ENCODE results near the gene MYOCOS.
"Not testable (repeated sequence)": the region's sequence is repeated elsewhere in the genome, so short reads cannot be mapped to it uniquely, and the experiment has no call there.

The MYOCOS gene, protein sequence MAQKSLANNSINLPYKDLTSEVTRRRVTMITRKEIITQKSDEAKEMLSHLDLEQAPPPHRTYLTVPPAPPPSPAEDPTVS

DNA sequence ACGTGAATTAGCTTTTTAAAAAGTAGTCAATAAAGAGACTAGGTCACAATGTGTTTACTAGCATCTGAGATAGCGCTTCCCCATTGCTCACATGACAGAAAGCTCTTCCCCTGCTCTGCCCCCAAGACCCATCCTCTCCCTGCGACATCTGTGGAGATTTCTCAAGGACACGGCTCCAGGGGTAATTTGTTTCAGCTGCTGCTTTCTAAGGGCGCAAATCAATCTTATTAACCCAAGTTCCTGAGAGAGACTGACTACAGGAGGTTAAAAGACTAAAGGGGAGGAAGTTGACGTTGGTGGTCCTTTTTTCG lies at the start of gene MYOCOS:
MYOCOS (plus strand) TSS at position 92 of the 311 bp plus-strand sequence. CDS start 1,641 bp downstream, outside the sequence.
- FAIRE-seq, result no peak

GRCh38 chr1:171576144-171576543 lies 45.9 kb upstream of the MYOCOS start:
- no peak for FAIRE-seq

- no peak for FAIRE-seq
Observed at GRCh38 chr1:171581226-171581625, 40.8 kb upstream of the MYOCOS start.

DNA sequence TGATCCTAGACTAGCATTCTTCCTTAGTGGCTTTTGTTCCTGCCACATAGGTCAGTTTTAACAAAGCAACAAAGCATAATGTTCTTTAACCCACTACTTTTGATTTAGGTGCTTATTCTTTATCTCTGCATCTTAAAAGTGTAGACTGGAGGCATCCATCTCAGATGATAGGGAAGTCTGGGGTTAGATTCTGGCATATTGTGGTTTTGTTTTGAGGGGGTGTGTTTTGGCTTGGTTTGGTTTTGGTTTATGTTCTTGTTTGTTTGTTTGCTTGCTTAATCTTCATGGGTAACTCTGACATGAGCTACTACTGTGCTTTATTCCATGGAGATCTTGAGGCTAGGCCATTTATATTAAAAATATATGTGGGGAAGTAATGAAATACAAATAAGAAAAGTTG lies 40.3 kb upstream of the MYOCOS start:
- no peak for FAIRE-seq

DNA sequence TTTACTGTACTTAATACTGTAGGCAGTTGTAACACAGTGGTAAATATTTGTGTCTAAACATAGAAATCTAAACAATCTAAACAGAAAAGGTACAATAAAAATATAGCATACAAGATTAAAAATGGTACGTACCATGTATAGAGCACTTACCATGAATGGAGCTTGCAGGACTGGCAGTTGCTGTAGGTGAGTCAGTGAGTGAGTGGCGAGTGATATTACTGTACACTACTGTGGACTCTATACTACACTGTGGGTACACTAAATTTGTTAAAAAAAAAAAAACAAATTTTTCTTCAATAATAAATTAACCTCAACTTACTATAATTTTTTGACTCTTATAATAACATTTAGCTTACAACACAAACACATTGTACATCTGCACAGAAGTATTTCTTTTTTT lies 39.5 kb upstream of the MYOCOS start:
- FAIRE-seq, result no peak

DNA sequence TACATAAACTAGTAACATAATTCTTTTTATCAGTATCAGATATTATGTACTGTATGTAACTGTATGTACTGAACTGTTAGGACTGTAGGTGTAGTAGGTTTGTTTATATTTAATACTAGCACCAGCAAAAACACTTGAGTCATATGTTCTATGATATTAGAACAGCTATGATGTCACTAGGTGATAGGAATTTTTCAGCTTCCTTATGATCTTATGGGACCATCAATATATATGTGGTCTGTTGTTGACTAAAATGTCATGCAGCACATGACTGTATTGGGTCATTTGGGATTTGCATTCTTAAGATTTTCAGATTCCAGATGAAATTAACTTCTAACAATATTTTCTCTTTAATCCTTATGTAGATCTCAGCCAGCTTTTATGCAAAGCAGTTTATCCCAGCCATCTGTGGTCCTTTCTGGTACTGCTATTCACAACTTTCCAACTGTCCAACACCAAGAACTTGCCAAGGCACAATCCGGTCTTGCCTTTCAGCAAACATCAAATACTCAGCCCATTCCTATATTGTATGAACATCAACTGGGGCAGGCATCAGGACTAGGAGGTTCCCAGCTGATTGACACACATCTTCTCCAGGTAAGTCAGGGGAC lies 38.3 kb upstream of the MYOCOS start:
- FAIRE-seq, result no peak

DNA sequence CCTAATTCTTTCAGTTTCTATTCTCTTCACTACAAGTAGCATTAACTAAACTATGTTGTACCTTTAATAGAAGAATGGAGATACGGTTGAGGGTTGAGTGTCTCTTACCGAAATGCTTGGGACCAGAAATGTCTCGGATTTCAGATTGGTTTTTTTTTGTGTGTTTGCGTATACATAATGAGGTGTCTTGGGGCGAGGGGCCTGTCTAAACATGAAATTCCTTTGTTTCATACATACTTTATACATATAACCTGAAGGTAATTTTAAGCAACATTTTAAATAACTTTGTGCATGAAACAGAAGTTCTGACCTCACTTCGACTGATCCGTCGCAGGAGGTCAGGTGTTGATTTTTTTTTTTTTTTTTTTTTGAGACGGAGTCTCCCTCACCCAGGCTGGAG lies 36.3 kb upstream of the MYOCOS start:
- no peak for FAIRE-seq

GRCh38 chr1:171588230-171588629 lies 33.8 kb upstream of the MYOCOS start:
- FAIRE-seq, result no peak

DNA sequence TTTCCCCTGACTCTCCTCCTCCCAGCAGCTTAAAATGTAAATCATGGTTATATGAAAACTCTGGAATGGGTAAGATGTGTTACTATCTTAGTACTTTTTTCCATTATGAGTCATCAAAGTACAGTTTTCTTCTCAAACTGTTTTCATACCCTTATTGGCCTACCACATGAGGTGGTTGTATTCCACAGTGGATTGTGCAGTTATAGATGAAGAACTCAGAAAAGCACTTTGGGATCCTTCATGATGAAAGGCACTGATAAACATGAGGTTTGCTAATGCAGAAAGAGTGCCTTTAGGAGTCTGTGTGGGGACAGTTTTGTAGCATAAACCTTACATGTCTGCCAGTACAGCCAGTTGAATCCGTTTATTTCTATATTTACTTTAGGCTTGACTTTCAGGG lies 32.0 kb upstream of the MYOCOS start:
- FAIRE-seq, result no peak

DNA sequence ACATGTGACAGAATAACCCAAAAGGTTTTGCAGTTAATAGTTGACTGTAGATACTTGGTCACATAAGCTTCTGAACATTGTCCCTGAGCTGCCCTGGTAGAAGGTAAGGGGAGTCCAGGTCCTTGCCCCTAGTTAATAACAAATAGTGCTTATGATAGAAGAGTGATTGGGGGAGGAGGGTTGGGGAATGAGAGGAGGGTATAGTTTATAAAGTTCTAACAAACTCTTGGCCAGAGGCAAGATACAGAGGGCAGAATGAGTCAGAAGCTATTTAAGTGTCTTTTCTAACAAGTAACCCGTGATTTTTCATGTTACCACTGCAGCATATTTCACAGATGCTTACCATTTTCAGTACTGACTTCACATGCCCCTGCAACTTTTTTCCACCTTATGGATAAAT lies 26.7 kb upstream of the MYOCOS start:
- no peak for FAIRE-seq

DNA sequence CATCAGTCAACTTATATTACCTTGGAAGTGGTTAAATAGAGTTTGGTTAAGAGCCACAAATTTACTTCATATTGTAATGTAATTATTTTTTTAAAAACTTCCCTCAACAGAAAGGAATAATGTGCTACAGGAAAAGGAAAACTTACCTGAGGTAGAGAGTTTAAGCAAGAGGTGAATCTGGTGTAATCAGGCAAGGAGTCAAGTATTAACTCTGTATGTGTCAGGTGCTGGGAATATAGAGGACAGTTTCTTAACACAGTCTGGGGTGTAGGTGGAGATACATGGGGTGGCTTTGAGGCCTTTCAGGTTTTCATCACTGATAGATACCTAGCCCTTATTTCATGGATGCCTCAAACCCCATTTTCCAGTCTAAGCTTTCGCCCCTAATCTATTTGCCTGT lies 25.9 kb upstream of the MYOCOS start:
- FAIRE-seq, result no peak

DNA sequence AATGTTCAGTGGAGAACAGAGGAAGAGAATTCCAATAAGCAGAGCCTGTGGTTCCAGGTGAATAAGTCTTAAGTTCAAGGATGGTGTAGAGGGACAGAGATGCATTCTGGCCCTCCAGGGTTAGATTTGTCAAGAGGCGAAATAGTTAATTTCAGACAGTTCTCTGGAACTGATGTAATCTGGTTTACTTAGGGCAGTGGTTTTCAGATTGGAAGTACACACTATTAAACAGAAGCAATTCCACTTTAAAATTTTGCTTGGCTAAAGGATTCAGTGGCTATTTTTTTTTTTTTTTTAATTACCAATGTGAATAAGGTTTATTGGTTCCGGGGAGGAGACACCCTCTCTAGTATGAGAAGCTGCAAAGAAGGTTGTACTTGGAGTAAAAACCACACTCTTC lies 25.3 kb upstream of the MYOCOS start:
- FAIRE-seq, result no peak

DNA sequence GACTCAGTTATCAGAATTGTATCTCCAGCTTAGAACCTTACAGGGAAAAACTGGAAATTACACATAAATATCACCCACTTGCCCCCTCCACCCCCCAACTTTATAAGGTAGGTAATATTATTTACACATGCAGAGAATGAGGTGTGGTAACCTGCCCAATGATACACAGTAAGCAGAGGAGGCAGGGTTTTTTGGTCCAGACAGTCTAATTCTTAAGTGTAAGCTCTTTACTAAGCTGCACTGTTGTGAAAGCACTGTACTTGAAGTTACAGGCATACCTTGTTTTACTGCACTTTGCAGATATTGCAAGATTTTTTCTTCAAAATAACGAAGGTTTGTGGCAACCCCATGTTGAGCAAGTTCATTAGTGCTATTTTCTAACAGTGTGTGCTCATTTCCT lies 24.8 kb upstream of the MYOCOS start:
- FAIRE-seq, result no peak

DNA sequence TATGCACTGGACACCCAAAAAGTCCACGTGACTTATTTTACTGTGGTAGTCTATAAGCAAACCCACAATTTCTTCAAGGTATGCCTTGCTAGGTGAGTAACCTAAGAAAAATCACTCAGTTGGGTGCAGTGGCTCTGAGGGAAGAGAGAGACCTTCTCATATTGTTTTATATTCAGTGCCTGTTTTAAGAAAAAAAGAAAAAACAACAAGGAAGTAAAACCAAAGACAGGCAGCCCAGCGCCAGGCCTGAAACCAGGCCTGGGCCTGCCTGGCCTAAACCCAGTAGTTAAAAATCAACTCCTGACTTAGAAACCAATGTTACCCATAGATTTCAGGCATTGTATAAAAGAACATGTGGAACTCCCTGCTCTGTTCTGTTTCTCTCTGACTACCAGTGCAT lies 21.7 kb upstream of the MYOCOS start:
- not testable (repeated sequence) for FAIRE-seq

GRCh38 chr1:171600862-171601261 lies 21.2 kb upstream of the MYOCOS start:
- no peak for FAIRE-seq

DNA sequence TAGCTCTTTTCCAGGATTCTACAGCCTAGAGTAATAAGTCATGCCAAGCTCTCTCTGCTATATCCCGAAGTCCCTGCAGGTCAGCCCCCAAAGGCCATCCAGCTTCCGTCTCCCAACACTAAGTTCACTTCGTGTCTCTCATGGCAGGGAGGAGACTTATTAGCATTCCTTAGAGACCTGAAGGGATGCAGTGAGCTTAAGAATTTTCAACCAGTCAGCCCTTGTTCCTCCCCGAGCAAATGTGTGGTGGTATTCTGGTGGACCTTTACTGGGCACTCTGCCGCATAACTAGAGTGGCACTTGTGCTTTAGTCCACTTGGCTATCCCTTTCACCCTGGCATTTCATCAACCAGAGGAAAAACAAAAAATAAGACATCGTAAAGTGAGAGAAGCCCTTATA lies 19.0 kb upstream of the MYOCOS start:
- not testable (repeated sequence) for FAIRE-seq

GRCh38 chr1:171606402-171606941 lies 15.6 kb upstream of the MYOCOS start:
- no peak for FAIRE-seq

- no peak for FAIRE-seq
Observed at GRCh38 chr1:171610385-171610784, 11.7 kb upstream of the MYOCOS start.

- FAIRE-seq, result no peak
Observed at GRCh38 chr1:171611306-171611705, 10.7 kb upstream of the MYOCOS start.

DNA sequence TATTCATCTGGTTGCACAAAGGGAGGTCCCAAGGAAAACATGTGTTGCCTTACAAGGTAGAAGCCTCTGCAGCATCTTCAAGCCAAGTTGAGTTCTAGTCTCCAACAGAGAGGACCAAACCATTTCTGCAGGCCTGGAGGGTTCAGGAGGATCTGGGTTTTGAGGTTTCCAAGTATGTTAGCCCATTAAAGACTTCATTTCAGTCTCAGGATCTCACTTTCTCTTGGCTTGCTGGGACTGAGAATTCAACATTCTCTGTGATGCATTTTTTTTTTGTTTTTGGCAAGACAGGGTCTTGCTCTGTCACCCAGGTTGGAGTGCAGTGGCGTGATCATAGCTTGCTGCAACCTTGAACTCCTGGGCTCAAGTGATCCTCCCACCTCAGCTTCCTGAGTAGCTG lies 8.8 kb upstream of the MYOCOS start:
- FAIRE-seq, result no peak

DNA sequence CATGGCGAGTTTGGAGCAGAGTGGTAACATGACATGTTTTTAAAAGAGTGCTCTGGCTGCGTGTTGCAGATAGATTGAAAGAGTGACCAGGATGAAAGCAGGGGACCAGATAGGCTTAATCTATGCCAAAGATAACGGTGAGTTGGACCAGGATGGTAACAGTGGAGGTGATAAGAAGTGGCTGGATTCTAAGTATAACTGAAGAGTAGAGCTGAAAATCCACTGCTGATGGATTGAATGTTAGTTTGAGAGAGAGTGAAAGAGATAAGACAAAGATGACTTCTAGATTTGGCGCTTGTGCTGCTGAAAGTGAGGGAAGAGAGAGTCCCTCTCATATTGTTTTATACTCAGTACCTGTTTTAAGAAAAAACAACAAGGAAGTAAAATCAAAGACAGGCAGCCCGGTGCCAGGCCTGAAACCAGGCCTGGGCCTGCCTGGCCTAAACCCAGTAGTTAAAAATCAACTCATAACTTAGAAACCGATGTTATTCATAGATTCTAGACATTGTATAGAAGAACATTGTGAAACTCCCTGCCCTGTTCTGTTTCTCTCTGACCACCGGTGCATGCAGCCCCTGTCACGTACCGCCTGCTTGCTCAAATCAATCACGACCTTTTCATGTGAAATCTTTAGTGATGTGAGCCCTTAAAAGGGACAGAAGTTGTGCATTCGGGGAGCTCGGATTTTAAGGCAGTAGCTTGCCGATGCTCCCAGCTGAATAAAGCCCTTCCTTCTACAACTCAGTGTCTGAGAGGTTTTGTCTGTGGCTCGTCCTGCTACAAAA lies 6.7 kb upstream of the MYOCOS start:
- FAIRE-seq, result not testable (repeated sequence)

DNA sequence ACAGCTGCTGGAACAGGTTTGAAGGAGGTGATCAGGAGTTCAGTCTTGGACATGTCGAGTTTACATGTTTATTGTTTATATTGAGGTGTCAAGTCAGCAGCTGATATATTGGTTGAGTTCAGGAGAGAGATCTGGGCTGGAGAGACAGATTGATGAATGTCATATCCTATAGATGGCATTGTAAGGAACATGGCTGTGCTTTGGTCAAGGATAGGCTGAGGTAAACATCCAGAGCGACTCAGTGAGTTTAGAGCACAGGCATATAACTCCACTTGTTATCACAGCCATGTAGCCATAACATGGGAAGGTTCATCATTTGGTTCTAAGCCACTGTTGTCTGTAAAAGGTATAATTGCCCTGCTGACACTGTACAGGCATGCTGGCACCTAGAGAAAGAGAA lies 5.5 kb upstream of the MYOCOS start:
- no peak for FAIRE-seq

DNA sequence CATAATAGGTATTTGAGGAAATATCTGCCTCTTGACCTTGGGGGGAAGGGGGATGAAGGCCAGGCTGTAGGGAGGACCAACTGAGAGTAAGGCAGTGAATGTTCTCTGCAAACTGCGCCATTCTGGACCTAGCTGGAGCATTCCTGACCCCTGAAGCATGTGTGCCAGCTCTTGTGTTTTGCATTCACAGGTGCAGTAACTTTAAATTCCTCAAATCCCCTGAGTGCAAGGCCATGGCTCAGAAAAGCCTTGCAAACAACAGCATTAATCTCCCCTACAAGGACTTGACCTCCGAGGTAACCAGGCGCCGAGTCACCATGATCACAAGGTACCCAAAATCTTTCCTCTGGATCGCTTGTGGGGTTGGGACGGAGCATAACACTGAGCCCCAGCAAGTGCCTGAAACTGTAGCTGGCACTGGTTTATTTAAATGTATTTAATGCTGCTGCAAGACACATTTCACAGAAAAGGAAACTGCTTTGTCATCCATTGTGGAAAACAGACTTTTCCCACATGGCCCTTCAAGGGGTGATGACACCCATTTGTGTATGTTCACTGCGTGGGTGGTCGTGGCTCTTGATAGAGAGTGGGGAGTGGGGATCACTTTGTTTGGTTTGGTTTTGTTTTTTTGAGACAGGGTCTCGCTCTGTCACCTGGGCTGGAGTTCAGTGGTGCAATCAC lies 1.7 kb downstream of the MYOCOS start:
- FAIRE-seq, result no peak

DNA sequence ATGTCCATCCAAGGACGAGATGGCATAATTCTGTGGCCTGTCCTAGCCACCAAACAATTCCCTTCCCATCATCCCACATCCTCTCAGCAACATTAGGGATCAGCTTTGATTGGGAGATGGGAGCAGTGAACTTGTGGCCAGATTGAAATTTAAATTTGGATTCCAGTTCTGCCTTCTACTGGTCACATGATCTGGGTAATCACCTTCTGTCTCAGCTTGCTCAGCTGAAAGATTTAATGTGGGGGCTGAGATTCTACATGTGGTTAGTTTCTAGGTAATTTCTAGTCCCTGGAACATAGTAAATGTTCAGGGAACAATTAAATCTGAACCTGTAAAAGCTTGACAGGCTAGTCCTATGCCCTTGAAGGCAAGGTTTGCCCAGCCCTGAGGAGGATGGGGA lies 3.2 kb downstream of the MYOCOS start:
- no peak for FAIRE-seq

All from colon (tissue), 2 donors.